Mesodermal cell (in vitro differentiated cells): Measurements from ENCODE around the gene LHPP.

ENCODE experiments used
- H3K27ac ChIP-seq: 2 replicates; pipeline ENCODE4 v1.7.0; 2013; ENCODE audit warnings: mild to moderate bottlenecking, low read depth, low read length, moderate library complexity; ENCODE audit not compliant: severe bottlenecking
- H3K36me3 ChIP-seq: 2 replicates; pipeline ENCODE4 v1.7.1; 2013; ENCODE audit warnings: mild to moderate bottlenecking, low read length, moderate library complexity; ENCODE audit not compliant: control insufficient read depth, insufficient read depth
- H3K4me1 ChIP-seq: one replicate; pipeline ENCODE4 v1.7.1; 2013; ENCODE audit warnings: mild to moderate bottlenecking, low read length; ENCODE audit not compliant: insufficient read depth, control insufficient read depth, poor library complexity, severe bottlenecking
- H3K4me3 ChIP-seq: 2 replicates; pipeline ENCODE4 v1.7.0; 2013; ENCODE audit warnings: low read length, control low read depth, mild to moderate bottlenecking; ENCODE audit not compliant: insufficient read depth, poor library complexity, severe bottlenecking; ENCODE audit errors: extremely low read depth
- H3K9me3 ChIP-seq: 2 replicates; pipeline ENCODE4 v1.7.1; 2013; ENCODE audit warnings: mild to moderate bottlenecking, low read length, moderate library complexity; ENCODE audit not compliant: control insufficient read depth
- WGBS, 2 experiments: methylation state at CpG; one replicate each; pipeline ENCODE4 v1.1.5; 2013; ENCODE audit warnings: missing lambda C conversion rate in 2 of 2; ENCODE audit not compliant: insufficient coverage in 2 of 2; 5-methylcytosine and 5-hydroxymethylcytosine counted together

The LHPP gene

GRCh38 chr10:124448696-124449169, 12.9 kb upstream of the LHPP start:
- Histone ChIP-seq H3K4me3 (peak overlapping the region; percentile 31), H3K4me1 (peaks cover 12% of the 10 kb centered on the region), H3K27ac (no peak overlapping the region), H3K36me3 (no peaks in the 10 kb centered on the region), H3K9me3 (no peaks in the 10 kb centered on the region)
- WGBS, 2 experiments: 1 to 2% methylated on average over 21 to 22 of the region's 26 CpGs

GRCh38 chr10:124449170-124450011, 12.2 kb upstream of the LHPP start:
- H3K4me3 ChIP-seq: peak overlapping the region; percentile 31
- H3K36me3 ChIP-seq: no peaks in the 10 kb centered on the region
- H3K9me3 ChIP-seq: no peaks in the 10 kb centered on the region
- no peak overlapping the region for H3K27ac ChIP-seq
- WGBS, 2 experiments: 0 to 1% methylated on average over 31 to 40 of the region's 59 CpGs
- H3K4me1 ChIP-seq: peaks cover 12% of the 10 kb centered on the region

- peak within 1 kb of the TSS; percentile 31 for H3K4me3 ChIP-seq
- no peaks in the 10 kb centered on the region for H3K9me3 ChIP-seq
- H3K36me3 ChIP-seq: no peaks in the 10 kb centered on the region
- WGBS, 2 experiments: 2 to 3% methylated on average over 41 to 43 of the region's 57 CpGs
- H3K4me1 ChIP-seq: peaks cover 12% of the 10 kb centered on the region
- no peak within 1 kb of the TSS for H3K27ac ChIP-seq
These were observed 11.4 kb upstream of the LHPP start, which contains the start of gene NKX1-2 for GRCh38 chr10:124450012-124450782. NKX1-2 (minus strand) TSS chr10:124450035; CDS start chr10:124449943, 92 bp downstream.

GRCh38 chr10:124450783-124451057, 10.9 kb upstream of the LHPP start:
- Histone ChIP-seq H3K4me3 (no peak overlapping the region), H3K27ac (no peak overlapping the region)

GRCh38 chr10:124451276-124451675, 10.3 kb upstream of the LHPP start:
- Histone ChIP-seq H3K36me3 (no peaks in the 10 kb centered on the region), H3K27ac (no peak overlapping the region), H3K9me3 (no peaks in the 10 kb centered on the region), H3K4me3 (no peak overlapping the region), H3K4me1 (peaks cover 12% of the 10 kb centered on the region)
- 16 to 40% methylated on average over 6 of the region's 6 CpGs for WGBS, 2 experiments

More at GRCh38 chr10:124450783-124451057, 10.9 kb upstream of the LHPP start:
- Histone ChIP-seq H3K9me3 (no peaks in the 10 kb centered on the region), H3K36me3 (no peaks in the 10 kb centered on the region), H3K4me1 (peaks cover 12% of the 10 kb centered on the region)
- WGBS, 2 experiments: 7 to 24% methylated on average over 2 to 5 of the region's 5 CpGs

- Histone ChIP-seq H3K4me1 (peaks cover 9% of the 10 kb centered on the region), H3K27ac (no peak overlapping the region), H3K36me3 (no peaks in the 10 kb centered on the region), H3K9me3 (no peaks in the 10 kb centered on the region), H3K4me3 (no peak overlapping the region)
- WGBS, 2 experiments: 25 to 35% methylated on average over 5 to 6 of the region's 8 CpGs
These were observed 7.5 kb upstream of the LHPP start for GRCh38 chr10:124453960-124454610.

- Histone ChIP-seq H3K36me3 (no peaks in the 10 kb centered on the region), H3K27ac (no peak overlapping the region), H3K4me1 (peaks cover 9% of the 10 kb centered on the region), H3K9me3 (no peaks in the 10 kb centered on the region), H3K4me3 (no peak overlapping the region)
- WGBS, 2 experiments: 72 to 89% methylated on average over 6 to 7 of the region's 7 CpGs
These were observed 6.2 kb upstream of the LHPP start for GRCh38 chr10:124455441-124455840.

- Histone ChIP-seq H3K9me3 (no peaks in the 10 kb centered on the region), H3K4me3 (no peak overlapping the region), H3K4me1 (peaks cover 5% of the 10 kb centered on the region), H3K27ac (no peak overlapping the region), H3K36me3 (no peaks in the 10 kb centered on the region)
- 93 to 100% methylated on average over 4 of the region's 4 CpGs for WGBS, 2 experiments
These were observed 3.1 kb upstream of the LHPP start for GRCh38 chr10:124458473-124458872.

- Histone ChIP-seq H3K4me1 (peaks cover 5% of the 10 kb centered on the region), H3K9me3 (no peaks in the 10 kb centered on the region), H3K27ac (no peak overlapping the region), H3K36me3 (no peaks in the 10 kb centered on the region), H3K4me3 (no peak overlapping the region)
- WGBS, 2 experiments: no CpG with 5 or more reads among the region's 2 CpGs
These were observed 2.7 kb upstream of the LHPP start for GRCh38 chr10:124458889-124459288.

- peaks cover 5% of the 10 kb centered on the region for H3K4me1 ChIP-seq
- no peak overlapping the region for H3K27ac ChIP-seq
- no peaks in the 10 kb centered on the region for H3K9me3 ChIP-seq
- no peak overlapping the region for H3K4me3 ChIP-seq
- WGBS, 2 experiments: 54 to 91% methylated on average over 1 of the region's 1 CpG
- H3K36me3 ChIP-seq: no peaks in the 10 kb centered on the region
These were observed 2.2 kb upstream of the LHPP start for GRCh38 chr10:124459395-124459794.
